ENCODE data around the gene P2RX3. TPM values are rescaled to one million over a fixed set of nuclear protein-coding genes. Genes with fewer than 3 reads are reported as not detected.

P2RX3 gene
- total RNA-seq, 2 donors from 2014 or later = 0.40 TPM; not detected in 1

GRCh38 chr11:57303280-57303989 lies 34.7 kb upstream of the P2RX3 start:
- Histone ChIP-seq H3K27me3 (replicated peaks; ENCODE audit: insufficient read depth) (no peaks in the 10 kb centered on the region), H3K27ac (no peak overlapping the region), H3K36me3 (peaks cover 25 to 45% of the 10 kb centered on the region in 2 donors), H3K4me3 (no peak overlapping the region), H3K4me1 (replicated peaks) (peaks cover 9% of the 10 kb centered on the region), H3K9me3 (no peaks in the 10 kb centered on the region)
- intact Hi-C loops (cut with DNase I) = no loop called here
- DNase-seq (ENCODE audit: low spot score) = no peak
- TF ChIP-seq, protein P1, sequence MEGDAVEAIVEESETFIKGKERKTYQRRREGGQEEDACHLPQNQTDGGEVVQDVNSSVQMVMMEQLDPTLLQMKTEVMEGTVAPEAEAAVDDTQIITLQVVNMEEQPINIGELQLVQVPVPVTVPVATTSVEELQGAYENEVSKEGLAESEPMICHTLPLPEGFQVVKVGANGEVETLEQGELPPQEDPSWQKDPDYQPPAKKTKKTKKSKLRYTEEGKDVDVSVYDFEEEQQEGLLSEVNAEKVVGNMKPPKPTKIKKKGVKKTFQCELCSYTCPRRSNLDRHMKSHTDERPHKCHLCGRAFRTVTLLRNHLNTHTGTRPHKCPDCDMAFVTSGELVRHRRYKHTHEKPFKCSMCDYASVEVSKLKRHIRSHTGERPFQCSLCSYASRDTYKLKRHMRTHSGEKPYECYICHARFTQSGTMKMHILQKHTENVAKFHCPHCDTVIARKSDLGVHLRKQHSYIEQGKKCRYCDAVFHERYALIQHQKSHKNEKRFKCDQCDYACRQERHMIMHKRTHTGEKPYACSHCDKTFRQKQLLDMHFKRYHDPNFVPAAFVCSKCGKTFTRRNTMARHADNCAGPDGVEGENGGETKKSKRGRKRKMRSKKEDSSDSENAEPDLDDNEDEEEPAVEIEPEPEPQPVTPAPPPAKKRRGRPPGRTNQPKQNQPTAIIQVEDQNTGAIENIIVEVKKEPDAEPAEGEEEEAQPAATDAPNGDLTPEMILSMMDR (IDR thresholded peaks at IDR 0.05) = no peak
- no peak for TF ChIP-seq POLR2AphosphoS5 (IDR thresholded peaks at IDR 0.05)
- TF ChIP-seq POLR2A (IDR thresholded peaks at IDR 0.05) = no peak
- WGBS = 81% methylated on average over 17 of the region's 17 CpGs

DNA sequence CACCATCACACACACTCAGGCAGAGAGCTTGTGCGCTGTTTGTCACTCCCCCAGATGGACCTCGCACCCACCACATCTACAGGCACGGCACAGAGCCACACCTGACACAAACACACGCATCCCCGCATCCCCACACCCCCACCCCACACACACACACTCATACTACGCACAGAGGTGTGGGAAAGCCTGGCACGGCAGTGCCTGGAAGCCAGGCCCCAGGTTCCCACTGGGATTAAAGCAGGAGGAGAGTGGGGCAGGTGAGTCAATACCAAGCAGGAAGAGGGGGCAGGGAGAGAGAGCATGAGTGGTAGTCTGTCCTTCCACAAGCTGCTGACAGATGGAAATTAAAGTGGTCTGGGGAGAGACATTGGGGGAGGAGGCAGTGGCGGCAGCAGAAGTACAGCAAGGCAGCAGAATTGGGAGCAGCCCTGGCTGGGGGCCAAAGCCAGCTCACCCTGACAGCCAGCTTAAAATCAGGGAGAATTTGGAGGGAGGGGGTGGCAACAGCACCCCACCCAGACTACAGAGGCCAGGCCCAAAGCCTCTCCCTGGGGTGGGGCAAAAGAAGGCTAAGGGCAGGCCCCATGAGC lies 34.1 kb upstream of the P2RX3 start:
- intact Hi-C loops (cut with DNase I) = no loop called here
- Histone ChIP-seq H3K4me1 (replicated peaks) (peaks cover 11% of the 10 kb centered on the region), H3K27ac (peak overlapping the region in 1 of 2 donors; percentile 5), H3K27me3 (replicated peaks; ENCODE audit: insufficient read depth) (no peaks in the 10 kb centered on the region), H3K9me3 (no peaks in the 10 kb centered on the region), H3K36me3 (peaks cover 23 to 42% of the 10 kb centered on the region in 2 donors), H3K4me3 (no peak overlapping the region)
- 81% methylated on average over 8 of the region's 8 CpGs for WGBS
- DNase-seq (ENCODE audit: low spot score) = no peak
- TF ChIP-seq POLR2A (IDR thresholded peaks at IDR 0.05) = no peak
- TF ChIP-seq, protein P1 (IDR thresholded peaks at IDR 0.05) = no peak
- TF ChIP-seq POLR2AphosphoS5 (IDR thresholded peaks at IDR 0.05) = no peak

- H3K36me3 ChIP-seq = peaks cover 10 to 27% of the 10 kb centered on the region in 2 donors
- no peak for DNase-seq (ENCODE audit: low spot score)
- no peaks in the 10 kb centered on the region for H3K9me3 ChIP-seq
- H3K4me3 ChIP-seq = no peak overlapping the region
- no peaks in the 10 kb centered on the region for H3K27me3 ChIP-seq (replicated peaks; ENCODE audit: insufficient read depth)
- TF ChIP-seq, protein P1 (IDR thresholded peaks at IDR 0.05) = no peak
- TF ChIP-seq POLR2A (IDR thresholded peaks at IDR 0.05) = no peak
- no peak for TF ChIP-seq POLR2AphosphoS5 (IDR thresholded peaks at IDR 0.05)
- intact Hi-C loops (cut with DNase I) = no loop called here
- peaks cover 19% of the 10 kb centered on the region for H3K4me1 ChIP-seq (replicated peaks)
- WGBS = 92% methylated on average over 8 of the region's 8 CpGs
- no peak overlapping the region for H3K27ac ChIP-seq
These were observed 32.6 kb upstream of the P2RX3 start for GRCh38 chr11:57305523-57305922.

GRCh38 chr11:57306161-57306876 lies 31.8 kb upstream of the P2RX3 start:
- WGBS = 63% methylated on average over 15 of the region's 15 CpGs
- Histone ChIP-seq H3K4me1 (replicated peaks) (peaks cover 20% of the 10 kb centered on the region), H3K9me3 (no peaks in the 10 kb centered on the region), H3K4me3 (no peak overlapping the region), H3K36me3 (peaks cover 3 to 19% of the 10 kb centered on the region in 2 donors), H3K27ac (peak overlapping the region in 1 of 2 donors; percentile 17), H3K27me3 (replicated peaks; ENCODE audit: insufficient read depth) (no peaks in the 10 kb centered on the region)
- TF ChIP-seq POLR2A (IDR thresholded peaks at IDR 0.05) (no peak), POLR2AphosphoS5 (IDR thresholded peaks at IDR 0.05) (no peak)
- TF ChIP-seq, protein P1 (IDR thresholded peaks at IDR 0.05) = no peak
- no peak for DNase-seq (ENCODE audit: low spot score)
- intact Hi-C loops (cut with DNase I) = no loop called here

Data from prostate gland (tissue), 2 donors.